GM19023 (cell line): ENCODE data around the gene USP27X.

Experiments used
- ATAC-seq: cut with Tn5 transposase; IDR thresholded peaks from one replicate; pipeline ENCODE4 v1.9.1; 2021; ENCODE audit warnings: mild to moderate bottlenecking, moderate library complexity; ENCODE audit not compliant: unreplicated experiment

The USP27X gene

DNA sequence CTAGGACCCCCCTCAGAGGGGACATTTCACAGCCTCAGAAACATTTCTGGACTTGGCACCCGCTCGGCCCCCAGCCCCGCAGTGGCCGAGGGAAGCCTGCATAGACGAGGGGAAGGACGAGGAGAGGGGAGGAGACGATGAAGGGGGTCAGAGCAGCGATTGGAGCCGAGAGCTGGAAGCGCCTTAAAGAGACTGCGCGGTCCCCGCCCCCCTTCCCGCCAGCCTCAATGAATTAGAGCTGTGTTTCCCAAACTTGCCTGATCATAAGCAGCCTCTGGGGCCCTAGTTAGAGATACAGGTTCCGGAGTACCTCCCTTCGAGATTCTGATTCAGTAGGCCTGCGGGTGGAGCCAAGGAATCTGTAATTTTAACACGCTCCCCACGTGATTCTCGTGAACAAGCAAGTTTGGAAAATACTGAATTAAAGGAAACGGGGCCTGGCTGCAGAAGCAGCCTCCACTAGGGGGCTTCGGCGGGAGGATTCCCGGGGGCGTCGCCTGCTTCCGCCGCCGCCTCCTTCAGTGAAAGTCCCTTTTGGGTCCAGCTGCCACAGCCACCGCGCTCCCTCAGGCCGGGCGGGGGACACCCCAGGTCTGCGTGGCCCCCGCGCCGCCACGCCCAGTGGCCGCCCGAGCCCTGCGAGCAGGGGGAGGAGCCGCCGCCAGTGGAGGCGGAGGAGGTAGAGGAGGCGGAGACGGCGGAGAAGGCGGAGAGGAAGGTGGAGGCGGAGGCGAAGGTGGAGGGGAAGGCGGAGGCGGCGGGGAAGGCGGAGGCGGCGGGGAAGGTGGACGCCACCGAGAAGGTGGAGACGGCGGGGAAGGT lies at the start of gene USP27X:
Gene USP27X, plus strand, starts transcription at position 651 of the 822 bp plus-strand sequence. CDS start 824 bp downstream, outside the sequence.
- ATAC-seq, result peak; percentile 94

- peak; percentile 64 for ATAC-seq
These were observed 40.9 kb upstream of the USP27X start for GRCh38 chrX:49838374-49838773.

DNA sequence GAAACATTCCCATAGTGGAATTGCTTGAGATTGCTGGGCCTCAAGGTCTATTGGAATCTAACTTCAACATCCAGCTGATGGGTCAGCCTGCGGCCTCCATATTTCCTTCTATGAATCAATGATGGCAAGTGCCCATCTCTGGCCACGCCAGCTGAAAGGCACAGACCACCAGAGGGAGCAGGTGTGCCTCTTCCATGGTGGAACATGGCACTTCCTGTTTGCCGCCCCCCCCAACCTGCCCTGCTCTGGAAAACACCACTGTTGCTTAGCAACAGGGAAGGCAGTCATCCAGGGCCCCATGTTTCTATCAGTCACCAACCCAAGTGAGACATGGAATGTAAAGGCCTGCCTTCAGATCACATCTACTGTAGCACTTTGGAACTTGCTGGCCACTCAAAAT lies 38.6 kb upstream of the USP27X start:
- ATAC-seq, result peak; percentile 53

DNA sequence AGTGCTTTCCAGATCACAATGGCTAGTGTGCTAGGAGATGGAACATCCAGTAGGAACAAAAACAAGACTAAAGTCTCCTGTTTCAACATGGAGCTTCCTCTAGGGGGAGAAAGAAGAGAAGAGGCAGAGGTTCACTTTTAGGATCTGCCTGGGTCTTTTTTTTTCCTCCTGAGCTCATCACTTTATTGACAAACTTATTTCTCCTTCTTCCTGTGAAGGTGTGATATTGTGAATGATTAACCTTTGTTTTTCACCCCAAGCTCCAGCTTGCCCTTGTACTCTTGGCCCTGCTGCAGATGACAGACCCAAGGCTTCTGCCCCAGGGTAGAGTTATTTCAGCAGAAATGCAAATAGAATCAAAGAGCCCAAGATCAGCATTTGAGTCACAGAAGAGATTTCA lies 36.7 kb upstream of the USP27X start:
- ATAC-seq, result no peak

GRCh38 chrX:49844611-49845010 lies 34.7 kb upstream of the USP27X start:
- ATAC-seq, result no peak

DNA sequence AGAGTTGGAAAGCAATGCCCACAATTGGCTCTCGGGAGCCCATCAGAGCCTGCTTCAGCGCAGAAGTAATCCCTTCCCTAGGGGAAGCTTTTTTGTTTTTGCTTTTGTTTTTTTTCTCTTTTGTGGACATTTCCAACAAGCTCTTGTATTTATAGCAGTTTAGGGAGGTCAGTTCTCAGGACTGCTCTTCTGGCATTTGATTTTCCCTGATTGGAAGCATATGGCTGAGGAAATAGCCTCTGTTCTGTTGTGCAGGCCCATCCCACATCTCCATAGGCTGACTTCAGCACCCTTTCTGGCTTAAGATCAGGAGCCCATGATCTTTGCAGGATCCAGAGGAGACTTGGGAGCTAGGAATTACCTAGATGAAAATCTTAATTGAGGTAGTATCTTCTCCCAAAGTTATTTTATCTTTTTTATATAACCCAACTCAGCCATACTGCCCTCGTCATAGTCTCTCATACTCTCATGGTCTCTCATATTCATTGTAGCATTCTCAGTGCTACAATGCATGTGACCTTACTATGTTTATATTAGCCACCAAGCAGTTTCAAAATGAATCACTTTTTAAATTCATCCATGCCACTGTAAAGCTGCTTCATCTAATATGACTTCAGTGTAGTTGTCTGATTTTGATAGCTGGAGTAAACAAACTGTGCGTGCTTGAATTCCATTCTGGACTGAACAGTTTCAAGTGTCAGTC lies 33.4 kb upstream of the USP27X start:
- ATAC-seq, result no peak

GRCh38 chrX:49846522-49846921 lies 32.8 kb upstream of the USP27X start:
- ATAC-seq, result no peak

DNA sequence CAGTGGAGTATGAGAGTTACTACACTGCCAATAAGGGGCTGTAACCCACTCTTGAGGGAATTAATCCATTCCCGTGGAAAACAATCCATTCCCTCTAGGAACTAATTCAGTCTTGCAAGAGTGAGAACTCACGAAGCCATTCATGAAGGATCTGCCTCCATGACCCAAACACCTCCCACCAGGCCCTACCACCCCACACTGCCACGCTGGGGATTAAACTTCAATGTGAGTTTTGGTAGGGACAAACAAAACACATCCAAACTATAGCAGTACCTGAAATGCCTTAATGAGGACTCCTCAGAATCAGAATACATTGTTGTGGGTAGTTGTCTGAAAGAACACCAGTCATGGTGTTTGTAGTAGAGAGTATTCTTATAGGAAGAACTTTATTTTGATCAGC lies 31.0 kb upstream of the USP27X start:
- no peak for ATAC-seq

GRCh38 chrX:49850028-49850427 lies 29.3 kb upstream of the USP27X start:
- ATAC-seq, result no peak

GRCh38 chrX:49853661-49854060 lies 25.6 kb upstream of the USP27X start:
- ATAC-seq, result no peak

DNA sequence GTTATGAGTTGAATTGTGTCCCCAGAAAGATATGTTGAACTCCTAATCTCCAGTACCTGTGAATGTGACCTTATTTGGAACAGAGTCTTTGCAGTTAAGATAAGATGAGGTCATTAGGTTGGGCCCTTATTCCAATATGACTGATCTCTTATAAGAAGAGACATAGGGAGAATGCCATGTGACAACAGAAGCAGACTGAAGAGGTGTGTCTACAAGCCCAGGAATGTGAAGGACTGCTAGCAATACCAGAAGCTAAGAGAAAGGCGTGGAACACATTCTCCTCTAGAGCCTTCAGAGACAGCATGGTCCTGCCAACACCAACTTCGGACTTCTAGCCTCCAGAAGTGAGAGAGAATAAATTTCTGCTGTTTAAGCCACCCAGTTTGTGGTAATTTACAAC lies 22.5 kb upstream of the USP27X start:
- no peak for ATAC-seq

- no peak for ATAC-seq
These were observed 20.9 kb upstream of the USP27X start for GRCh38 chrX:49858341-49858740.

DNA sequence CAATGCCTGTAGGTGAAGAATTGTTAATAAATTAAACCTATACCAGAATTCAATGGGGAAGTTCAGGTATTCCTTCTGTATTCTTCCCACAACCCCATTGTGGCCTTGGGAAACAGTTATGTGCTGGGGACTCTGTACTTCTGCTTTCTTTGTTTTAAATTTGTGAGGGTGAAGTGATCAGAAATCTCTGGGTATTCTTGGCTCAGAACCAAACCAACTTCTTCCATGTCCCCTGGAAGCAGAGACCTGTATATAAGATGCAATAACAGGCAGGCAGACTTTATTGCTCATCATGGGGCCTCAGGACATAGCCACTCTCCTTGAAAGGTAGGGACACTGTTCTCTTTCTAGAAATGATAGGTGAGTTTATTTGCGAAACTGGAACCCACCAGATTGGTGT lies 19.8 kb upstream of the USP27X start:
- ATAC-seq, result no peak

DNA sequence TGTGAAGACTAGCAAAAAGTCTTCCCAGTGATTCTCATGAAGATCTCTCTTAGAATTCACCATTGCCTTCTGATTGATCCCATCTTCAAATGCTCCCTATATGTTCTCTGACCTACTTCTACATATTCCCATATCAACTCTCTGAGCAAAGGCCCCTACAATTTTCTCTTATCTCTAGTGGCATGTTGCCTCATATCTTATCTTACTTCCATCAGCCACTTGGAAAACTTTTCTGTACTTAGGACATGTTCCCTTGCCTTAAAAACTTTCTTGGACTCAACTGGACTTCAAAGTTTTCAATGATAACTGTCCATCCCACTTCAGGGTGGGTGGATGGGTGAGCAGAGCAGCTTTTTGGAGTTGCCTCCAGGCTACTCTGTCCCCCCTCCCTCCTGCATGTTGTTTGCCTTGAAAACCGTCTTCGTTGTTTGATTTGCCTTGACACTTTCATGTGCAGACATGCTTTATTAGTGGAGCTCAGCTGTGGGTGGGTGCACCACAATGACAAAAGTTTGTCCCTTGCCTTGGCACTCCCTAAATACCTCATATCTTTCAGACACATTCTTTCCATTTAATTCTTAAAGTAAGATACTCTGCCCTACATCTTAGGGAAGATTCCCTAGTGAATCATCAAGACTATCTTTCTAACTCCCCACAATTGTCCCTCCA lies 18.3 kb upstream of the USP27X start:
- ATAC-seq, result no peak

DNA sequence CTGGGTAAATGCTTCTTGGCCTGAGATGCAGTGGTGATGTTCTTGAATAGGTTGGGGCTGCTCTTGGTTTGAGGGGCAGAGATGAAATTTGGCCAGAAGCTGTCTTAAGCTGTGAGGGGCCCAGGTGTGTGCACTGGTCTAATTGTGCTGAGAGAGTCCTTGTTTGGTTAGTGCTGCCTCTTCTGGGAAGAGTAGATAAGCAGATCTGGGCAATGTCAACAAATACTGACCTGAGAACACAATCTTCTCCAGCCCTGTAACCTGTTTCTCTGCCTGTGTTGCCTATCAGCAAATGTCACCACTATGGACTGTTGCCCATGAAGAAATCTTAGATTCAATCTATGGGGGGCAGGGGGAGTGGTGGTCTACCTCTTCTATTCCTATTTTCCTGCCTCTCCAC lies 17.2 kb upstream of the USP27X start:
- no peak for ATAC-seq

- ATAC-seq, result no peak
These were observed 10.5 kb upstream of the USP27X start for GRCh38 chrX:49868739-49869138.

DNA sequence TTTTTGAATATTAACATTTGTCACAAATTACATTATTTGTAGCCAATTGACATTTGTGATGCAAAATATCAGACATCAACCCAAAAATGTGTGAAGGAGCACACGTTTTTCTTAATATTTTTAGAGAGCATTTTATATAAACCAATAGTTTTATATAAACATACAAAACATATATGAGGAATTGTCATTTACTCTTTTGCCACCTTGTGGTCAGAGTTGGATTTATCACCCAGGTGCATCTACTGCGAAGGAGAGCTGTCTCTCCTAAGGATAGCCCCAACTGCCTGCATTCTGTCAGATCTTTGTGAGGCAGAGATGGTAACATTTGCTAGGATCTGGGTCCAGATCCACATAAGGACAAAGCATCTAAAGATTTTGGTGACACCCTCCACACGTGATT lies 2.5 kb upstream of the USP27X start:
- no peak for ATAC-seq

GRCh38 chrX:49877397-49878101 lies 1.7 kb upstream of the USP27X start:
- no peak for ATAC-seq

DNA sequence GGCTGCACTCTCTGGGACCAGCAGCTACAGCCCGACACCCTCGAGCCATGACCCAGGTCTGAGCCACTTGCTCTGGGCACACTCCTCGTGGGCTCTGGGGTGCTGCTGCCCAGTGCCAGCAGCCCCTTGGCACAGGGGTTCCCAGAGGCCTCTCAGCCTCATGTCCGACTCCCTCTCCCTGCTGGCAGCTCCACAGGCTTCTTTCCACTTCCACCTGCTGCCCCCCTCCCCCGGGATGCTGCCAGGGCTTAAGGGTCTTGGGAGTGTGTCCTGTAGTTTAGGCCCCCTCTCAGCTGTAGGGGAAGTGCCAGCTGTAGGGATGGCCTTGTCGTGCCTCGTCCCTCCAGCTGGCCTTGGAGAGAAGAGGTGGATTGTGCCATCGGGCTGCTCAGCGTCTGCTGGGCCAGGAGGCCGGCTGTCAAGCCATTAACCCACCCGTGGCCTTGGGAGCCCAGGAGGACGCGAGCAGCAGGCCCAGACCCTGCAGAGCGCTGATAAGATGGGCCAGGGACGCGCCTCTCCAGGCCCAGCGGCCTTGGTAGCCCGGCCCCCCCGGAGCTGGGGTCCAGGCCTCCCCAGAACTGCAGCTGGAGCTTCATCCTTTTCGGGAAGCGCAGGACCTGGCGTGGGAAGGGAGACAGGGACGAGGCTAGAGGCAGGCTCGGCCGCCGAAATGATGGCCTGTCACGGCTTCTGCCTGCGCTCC lies 1.0 kb upstream of the USP27X start:
- no peak for ATAC-seq

GRCh38 chrX:49879656-49880277 lies 483 bp downstream of the USP27X start:
- ATAC-seq, result peak; percentile 19
